OCI-LY1 (cell line): ENCODE results near the gene PLPPR4.

Source experiments
- CTCF ChIP-seq: fragments of 200-600 bp; sonication (generic), shearing (Covaris generic); IDR thresholded peaks from 2 replicates; pipeline ENCODE4 v1.5.1; 2017; ENCODE audit warnings: mild to moderate bottlenecking, antibody characterized with exemption, low read length, moderate library complexity, mixed read lengths
- EZH2 ChIP-seq: fragments of 200-600 bp; sonication (generic), shearing (Covaris generic); IDR thresholded peaks from 2 replicates; pipeline ENCODE4 v1.8.0; 2017; ENCODE audit warnings: borderline replicate concordance, mixed run types, mild to moderate bottlenecking, antibody characterized with exemption, low read length, moderate library complexity, mixed read lengths

GRCh38 chr1:99236756-99237155, 27.5 kb upstream of the PLPPR4 start:
- TF ChIP-seq CTCF (no peak), EZH2 (no peak)
